Measurements from ENCODE around the gene SLC16A5. TPM values are rescaled to one million over a fixed set of nuclear protein-coding genes. Genes with fewer than 3 reads are reported as not detected.
"Not testable (repeated sequence)": the region's sequence is repeated elsewhere in the genome, so short reads cannot be mapped to it uniquely, and the experiment has no call there.

SLC16A5 gene
- total RNA-seq, 1 experiment from 2014 or later = 1.2 TPM

DNA sequence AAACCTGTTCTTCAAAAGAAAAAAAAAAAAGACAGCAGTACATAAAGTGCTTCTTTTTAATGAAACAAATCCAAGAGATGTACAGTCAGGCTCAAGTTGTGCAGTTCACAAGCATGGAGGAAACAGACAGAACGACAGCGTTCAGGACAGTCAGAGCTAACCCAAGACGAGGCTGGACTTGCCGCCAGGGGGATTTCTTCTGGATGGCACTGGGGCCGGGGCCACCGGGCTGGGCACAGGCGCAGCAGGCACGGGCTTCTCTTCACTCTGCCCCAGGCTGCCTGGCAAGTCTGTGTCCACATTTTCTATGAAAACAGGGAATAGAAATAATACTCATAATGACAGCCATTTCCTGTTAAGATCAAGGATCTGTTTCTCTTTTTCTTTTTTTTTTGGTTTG lies 48.2 kb downstream of the SLC16A5 start:
- Histone ChIP-seq H3K9ac (ENCODE audit: low read length) (no peak overlapping the region), H3K4me3 (ENCODE audit: low read length) (no peak overlapping the region), H3K36me3 (ENCODE audit: low read depth, low read length) (peaks cover 41% of the 10 kb centered on the region), H3K4me2 (ENCODE audit: low read length) (no peak overlapping the region), H3K4me1 (ENCODE audit: insufficient read depth, low read length) (peaks cover 19% of the 10 kb centered on the region), H3K9me2 (replicated peaks; ENCODE audit: low read length) (no peaks in the 10 kb centered on the region), H2AFZ (ENCODE audit: low read length) (no peak overlapping the region), H3K27ac (ENCODE audit: low read length) (no peak overlapping the region), H4K20me1 (ENCODE audit: low read length) (no peaks in the 10 kb centered on the region), H3K9me3 (ENCODE audit: low read length) (no peaks in the 10 kb centered on the region), H3F3A (ENCODE audit: low read length, unreplicated experiment) (peaks cover 47% of the 10 kb centered on the region), H3K27me3 (ENCODE audit: low read length) (no peaks in the 10 kb centered on the region), H3K79me2 (ENCODE audit: low read length) (peaks cover 41% of the 10 kb centered on the region)
- no TSS peak for BruUV-seq (replicated peaks)
- DNase-seq (no peak), ATAC-seq (no peak)
- ChIA-PET POLR2A (ENCODE audit: unreplicated experiment) (no interaction called here), CTCF (no interaction called here)
- TF ChIP-seq, protein P1, sequence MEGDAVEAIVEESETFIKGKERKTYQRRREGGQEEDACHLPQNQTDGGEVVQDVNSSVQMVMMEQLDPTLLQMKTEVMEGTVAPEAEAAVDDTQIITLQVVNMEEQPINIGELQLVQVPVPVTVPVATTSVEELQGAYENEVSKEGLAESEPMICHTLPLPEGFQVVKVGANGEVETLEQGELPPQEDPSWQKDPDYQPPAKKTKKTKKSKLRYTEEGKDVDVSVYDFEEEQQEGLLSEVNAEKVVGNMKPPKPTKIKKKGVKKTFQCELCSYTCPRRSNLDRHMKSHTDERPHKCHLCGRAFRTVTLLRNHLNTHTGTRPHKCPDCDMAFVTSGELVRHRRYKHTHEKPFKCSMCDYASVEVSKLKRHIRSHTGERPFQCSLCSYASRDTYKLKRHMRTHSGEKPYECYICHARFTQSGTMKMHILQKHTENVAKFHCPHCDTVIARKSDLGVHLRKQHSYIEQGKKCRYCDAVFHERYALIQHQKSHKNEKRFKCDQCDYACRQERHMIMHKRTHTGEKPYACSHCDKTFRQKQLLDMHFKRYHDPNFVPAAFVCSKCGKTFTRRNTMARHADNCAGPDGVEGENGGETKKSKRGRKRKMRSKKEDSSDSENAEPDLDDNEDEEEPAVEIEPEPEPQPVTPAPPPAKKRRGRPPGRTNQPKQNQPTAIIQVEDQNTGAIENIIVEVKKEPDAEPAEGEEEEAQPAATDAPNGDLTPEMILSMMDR (conservative IDR thresholded peaks at IDR 0.05; ENCODE audit: low read depth, low read length) = no peak
- TF ChIP-seq EZH2phosphoT487 (IDR thresholded peaks at IDR 0.05; ENCODE audit: borderline replicate concordance, low read length) = no peak
- TF ChIP-seq EZH2 (IDR thresholded peaks at IDR 0.05; ENCODE audit: low read length, unreplicated experiment) = no peak
- intact Hi-C loops (cut with micrococcal nuclease) = no loop called here

GRCh38 chr17:75137762-75138161 lies 50.0 kb downstream of the SLC16A5 start:
- BruUV-seq (replicated peaks); intact Hi-C loops (cut with micrococcal nuclease); H3K9me3 ChIP-seq (ENCODE audit: low read length); H3K9me2 ChIP-seq (replicated peaks; ENCODE audit: low read length); ATAC-seq; H3K4me3 ChIP-seq (ENCODE audit: low read length); H3K27ac ChIP-seq (ENCODE audit: low read length); H3K9ac ChIP-seq (ENCODE audit: low read length); H3K4me2 ChIP-seq (ENCODE audit: low read length); CTCF ChIA-PET; POLR2A ChIA-PET (ENCODE audit: unreplicated experiment); H2AFZ ChIP-seq (ENCODE audit: low read length); DNase-seq; H3K27me3 ChIP-seq (ENCODE audit: low read length); H4K20me1 ChIP-seq (ENCODE audit: low read length): not testable (repeated sequence)
- peaks cover 11% of the 10 kb centered on the region for H3K4me1 ChIP-seq (ENCODE audit: insufficient read depth, low read length)
- peaks cover 52% of the 10 kb centered on the region for H3F3A ChIP-seq (ENCODE audit: low read length, unreplicated experiment)
- H3K36me3 ChIP-seq (ENCODE audit: low read depth, low read length) = peaks cover 56% of the 10 kb centered on the region
- H3K79me2 ChIP-seq (ENCODE audit: low read length) = peaks cover 32% of the 10 kb centered on the region

DNA sequence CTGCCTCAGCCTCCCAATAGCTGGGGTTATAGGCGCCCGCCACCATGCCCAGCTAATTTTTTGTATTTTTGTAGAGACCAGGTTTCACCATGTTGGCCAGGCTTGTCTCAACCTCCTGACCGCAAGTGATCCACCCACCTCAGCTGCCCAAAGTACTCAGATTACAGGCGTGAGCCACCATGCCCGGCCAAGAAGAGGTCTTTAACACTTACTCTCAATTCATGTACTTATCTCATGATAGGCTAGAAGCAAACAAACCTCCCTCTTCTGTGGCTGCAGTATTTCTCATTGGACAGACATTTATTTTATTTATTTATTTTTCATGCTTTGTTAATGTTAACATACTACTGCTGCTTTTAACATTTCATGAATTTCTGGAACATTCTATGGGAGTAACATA lies 50.8 kb downstream of the SLC16A5 start:
- Histone ChIP-seq H2AFZ (ENCODE audit: low read length) (no peak overlapping the region), H3K9me3 (ENCODE audit: low read length) (no peaks in the 10 kb centered on the region), H3K79me2 (ENCODE audit: low read length) (peaks cover 36% of the 10 kb centered on the region), H3F3A (ENCODE audit: low read length, unreplicated experiment) (peaks cover 52% of the 10 kb centered on the region), H4K20me1 (ENCODE audit: low read length) (no peaks in the 10 kb centered on the region), H3K27me3 (ENCODE audit: low read length) (no peaks in the 10 kb centered on the region), H3K9me2 (replicated peaks; ENCODE audit: low read length) (no peaks in the 10 kb centered on the region), H3K4me2 (ENCODE audit: low read length) (no peak overlapping the region), H3K36me3 (ENCODE audit: low read depth, low read length) (peaks cover 61% of the 10 kb centered on the region), H3K4me3 (ENCODE audit: low read length) (no peak overlapping the region), H3K4me1 (ENCODE audit: insufficient read depth, low read length) (peaks cover 6% of the 10 kb centered on the region), H3K9ac (ENCODE audit: low read length) (no peak overlapping the region), H3K27ac (ENCODE audit: low read length) (no peak overlapping the region)
- TF ChIP-seq EZH2phosphoT487 (IDR thresholded peaks at IDR 0.05; ENCODE audit: borderline replicate concordance, low read length) = no peak
- TF ChIP-seq EZH2 (IDR thresholded peaks at IDR 0.05; ENCODE audit: low read length, unreplicated experiment) = no peak
- TF ChIP-seq, protein P1 (conservative IDR thresholded peaks at IDR 0.05; ENCODE audit: low read depth, low read length) = no peak
- no TSS peak for BruUV-seq (replicated peaks)
- DNase-seq (no peak), ATAC-seq (no peak)
- intact Hi-C loops (cut with micrococcal nuclease) = no loop called here
- POLR2A ChIA-PET (ENCODE audit: unreplicated experiment) = no interaction called here
- CTCF ChIA-PET = no interaction called here
